Measurements from ENCODE around the gene PHF14.

GRCh38 chr7:11166051-11166450 lies 192.4 kb downstream of the PHF14 start:
- TF ChIP-seq CTCF (IDR thresholded peaks at IDR 0.05) (no peak), POLR2A (IDR thresholded peaks at IDR 0.05) (no peak)
